Stomach smooth muscle (tissue), 2 donors: Measurements from ENCODE around the gene FIGNL2.

Experiments used
- H3K27ac ChIP-seq: one replicate; pipeline ENCODE4 v1.7.0; 2013; ENCODE audit warnings: mild to moderate bottlenecking, low read length, inconsistent platforms
- H3K27me3 ChIP-seq, 2 donors: one replicate each; pipeline ENCODE4 v1.7.0; 2013; ENCODE audit warnings: low read length in 2 of 2; ENCODE audit not compliant: insufficient read depth in 2 of 2, control insufficient read depth in 1 of 2
- H3K36me3 ChIP-seq, 2 donors: one replicate each; pipeline ENCODE4 v1.7.0; 2013; ENCODE audit warnings: low read length in 2 of 2; ENCODE audit not compliant: control insufficient read depth in 2 of 2, insufficient read depth in 2 of 2
- H3K4me1 ChIP-seq: one replicate; pipeline ENCODE4 v1.7.0; 2013; ENCODE audit warnings: low read length; ENCODE audit not compliant: control insufficient read depth, insufficient read depth
- H3K4me3 ChIP-seq, 2 donors: one replicate each; pipeline ENCODE4 v1.7.0; 2013; ENCODE audit warnings: low read length in 2 of 2
- H3K9ac ChIP-seq, 2 donors: one replicate each; pipeline ENCODE4 v1.7.0; 2013; ENCODE audit warnings: low read length in 2 of 2, mild to moderate bottlenecking in 1 of 2
- H3K9me3 ChIP-seq, 2 donors: one replicate each; pipeline ENCODE4 v1.7.0; 2013; ENCODE audit warnings: low read length in 2 of 2; ENCODE audit not compliant: control insufficient read depth in 2 of 2
- donor health status: healthy.
- donor health status: Pancreatic carcinoma.

Gene FIGNL2

GRCh38 chr12:51788876-51789275 is 59.6 kb downstream of the FIGNL2 start:
- Histone ChIP-seq H3K9ac (no peak overlapping the region), H3K36me3 (no peaks in the 10 kb centered on the region), H3K27me3 (no peaks in the 10 kb centered on the region), H3K4me3 (no peak overlapping the region), H3K27ac (no peak overlapping the region), H3K4me1 (no peaks in the 10 kb centered on the region), H3K9me3 (no peaks in the 10 kb centered on the region)

DNA sequence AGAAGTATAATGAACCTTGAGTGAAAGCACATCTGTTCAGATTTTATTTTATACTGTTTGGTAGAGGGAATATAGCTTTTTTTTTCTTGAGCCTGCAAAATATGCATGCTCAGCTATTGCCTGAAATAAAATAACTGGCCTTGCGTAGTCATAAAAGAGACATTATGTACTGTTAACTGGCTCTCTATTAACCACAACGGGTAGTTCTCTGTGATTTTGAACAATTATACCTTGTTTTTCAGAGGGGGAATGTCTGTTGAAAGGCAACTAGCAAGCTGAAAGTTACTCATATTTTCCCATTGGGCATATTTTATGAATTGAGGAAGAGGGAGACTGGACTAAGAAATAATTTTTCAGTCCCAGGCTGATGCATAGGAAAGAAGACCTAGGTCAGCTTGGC is 62.6 kb downstream of the FIGNL2 start:
- Histone ChIP-seq H3K9ac (no peak overlapping the region), H3K27me3 (peaks cover 0 to 2% of the 10 kb centered on the region in 2 donors), H3K36me3 (no peaks in the 10 kb centered on the region), H3K4me3 (no peak overlapping the region), H3K27ac (no peak overlapping the region), H3K9me3 (no peaks in the 10 kb centered on the region), H3K4me1 (no peaks in the 10 kb centered on the region)

GRCh38 chr12:51784688-51785087 is 63.8 kb downstream of the FIGNL2 start:
- H3K4me3 ChIP-seq, result no peak overlapping the region
- H3K27ac ChIP-seq, result no peak overlapping the region
- peaks cover 0 to 2% of the 10 kb centered on the region in 2 donors for H3K27me3 ChIP-seq
- no peaks in the 10 kb centered on the region for H3K4me1 ChIP-seq
- H3K9ac ChIP-seq, result no peak overlapping the region
- no peaks in the 10 kb centered on the region for H3K36me3 ChIP-seq
- H3K9me3 ChIP-seq, result no peaks in the 10 kb centered on the region

- no peaks in the 10 kb centered on the region for H3K36me3 ChIP-seq
- no peak overlapping the region for H3K9ac ChIP-seq
- H3K27ac ChIP-seq, result no peak overlapping the region
- no peaks in the 10 kb centered on the region for H3K9me3 ChIP-seq
- no peak overlapping the region for H3K4me3 ChIP-seq
- no peaks in the 10 kb centered on the region for H3K4me1 ChIP-seq
- peaks cover 0 to 2% of the 10 kb centered on the region in 2 donors for H3K27me3 ChIP-seq
Observed at GRCh38 chr12:51779876-51780275, 68.6 kb downstream of the FIGNL2 start.

- Histone ChIP-seq H3K4me1 (no peaks in the 10 kb centered on the region), H3K9ac (no peak overlapping the region), H3K9me3 (no peaks in the 10 kb centered on the region), H3K27me3 (peaks cover 0 to 2% of the 10 kb centered on the region in 2 donors), H3K4me3 (no peak overlapping the region), H3K36me3 (no peaks in the 10 kb centered on the region), H3K27ac (no peak overlapping the region)
Observed at GRCh38 chr12:51777973-51778372, 70.5 kb downstream of the FIGNL2 start.

DNA sequence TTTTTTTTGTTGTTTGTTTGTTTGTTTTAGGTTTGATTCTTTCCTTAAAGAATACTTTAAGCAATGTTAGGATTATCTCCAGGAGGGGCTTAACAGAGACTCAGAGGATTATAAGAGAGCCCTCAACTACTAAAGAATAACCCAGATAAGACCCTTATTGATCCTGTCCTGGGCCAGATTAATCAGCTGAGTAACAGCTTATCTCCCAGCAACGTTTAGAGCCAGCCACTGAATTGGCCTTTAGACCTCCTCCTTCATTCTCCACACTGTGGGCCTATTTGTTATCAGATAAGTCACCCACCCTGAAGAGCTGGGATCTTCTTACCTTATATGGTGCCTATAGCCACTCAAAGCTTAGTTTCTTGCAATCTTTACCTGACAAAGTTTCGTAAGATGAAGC is 71.1 kb downstream of the FIGNL2 start:
- Histone ChIP-seq H3K4me3 (no peak overlapping the region), H3K36me3 (no peaks in the 10 kb centered on the region), H3K4me1 (no peaks in the 10 kb centered on the region), H3K27ac (no peak overlapping the region), H3K27me3 (peaks cover 0 to 2% of the 10 kb centered on the region in 2 donors), H3K9me3 (no peaks in the 10 kb centered on the region), H3K9ac (no peak overlapping the region)

GRCh38 chr12:51774933-51775332 is 73.6 kb downstream of the FIGNL2 start:
- Histone ChIP-seq H3K9ac (no peak overlapping the region), H3K9me3 (no peaks in the 10 kb centered on the region), H3K4me3 (no peak overlapping the region), H3K36me3 (no peaks in the 10 kb centered on the region), H3K4me1 (no peaks in the 10 kb centered on the region), H3K27me3 (no peaks in the 10 kb centered on the region), H3K27ac (no peak overlapping the region)

GRCh38 chr12:51773145-51773869 is 75.2 kb downstream of the FIGNL2 start:
- H3K9me3 ChIP-seq, result no peaks in the 10 kb centered on the region
- H3K9ac ChIP-seq, result no peak overlapping the region
- no peaks in the 10 kb centered on the region for H3K4me1 ChIP-seq
- H3K27me3 ChIP-seq, result peaks cover 0 to 4% of the 10 kb centered on the region in 2 donors
- H3K27ac ChIP-seq, result no peak overlapping the region
- no peaks in the 10 kb centered on the region for H3K36me3 ChIP-seq
- no peak overlapping the region for H3K4me3 ChIP-seq

DNA sequence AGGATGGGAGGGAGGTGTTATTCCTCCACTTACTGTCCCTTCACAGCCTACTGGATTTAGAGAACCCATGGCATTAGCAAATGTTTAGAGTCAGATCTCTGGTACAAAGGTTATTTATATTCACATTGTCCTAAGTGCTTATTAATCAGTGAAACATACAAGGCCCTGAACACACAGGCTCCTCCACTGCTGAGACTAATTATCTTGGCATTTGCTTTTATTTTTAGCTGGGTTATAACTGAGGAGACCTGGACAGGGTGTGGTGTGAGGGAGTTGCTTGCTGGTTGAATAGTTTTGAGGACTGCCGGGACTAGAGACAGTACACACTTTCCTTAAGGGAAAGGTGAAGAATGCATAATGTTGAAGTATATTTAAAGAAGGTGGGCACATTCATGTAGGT is 77.5 kb downstream of the FIGNL2 start:
- no peak overlapping the region for H3K4me3 ChIP-seq
- no peaks in the 10 kb centered on the region for H3K4me1 ChIP-seq
- no peak overlapping the region for H3K9ac ChIP-seq
- no peaks in the 10 kb centered on the region for H3K36me3 ChIP-seq
- no peaks in the 10 kb centered on the region for H3K9me3 ChIP-seq
- no peak overlapping the region for H3K27ac ChIP-seq
- peaks cover 0 to 4% of the 10 kb centered on the region in 2 donors for H3K27me3 ChIP-seq
